Measurements from ENCODE around the gene DLG1. TPM values are rescaled to one million over a fixed set of nuclear protein-coding genes. Genes with fewer than 3 reads are reported as not detected.

The DLG1 gene
- total and polyA plus RNA-seq, 8 donors: 17.9 to 173 (median 92.9) TPM

GRCh38 chr3:197001972-197002700 is 296.3 kb downstream of the DLG1 start:
- H3K9me3 ChIP-seq: no peaks in the 10 kb centered on the region
- WGBS, 5 donors: 18 to 38% (median 29%) methylated on average over 25 to 55 of the region's 55 CpGs
- no peaks in the 10 kb centered on the region for H3K36me3 ChIP-seq
- no peak for TF ChIP-seq EP300 (IDR thresholded peaks at IDR 0.05)
- H3K4me1 ChIP-seq: peaks cover 4 to 19% (median 18%) of the 10 kb centered on the region in 4 donors
- peak overlapping the region; percentile 58 to 61 (median 60) for H3K4me3 ChIP-seq
- no peaks in the 10 kb centered on the region for H3K27me3 ChIP-seq
- peak in 1 of 2 donors; percentile 53 for DNase-seq
- intact Hi-C loops (cut with DNase I; ENCODE audit: low total_unique reads): loop anchor here (10.0 kb wide), 1 partner anchor 183 kb away; no protein-coding TSS in a partner anchor
- peak overlapping the region; percentile 73 to 89 (median 82) for H3K27ac ChIP-seq

- intact Hi-C loops (cut with DNase I; ENCODE audit: low total_unique reads): loop anchor here (10.0 kb wide), 1 partner anchor 183 kb away; no protein-coding TSS in a partner anchor
- 93 to 96% (median 94%) methylated on average over 18 to 20 of the region's 20 CpGs for WGBS, 5 donors
- H3K4me3 ChIP-seq: peak overlapping the region in 2 of 4 donors; percentile 58 to 61
- DNase-seq: no peak
- no peaks in the 10 kb centered on the region for H3K9me3 ChIP-seq
- H3K27ac ChIP-seq: peak overlapping the region in 4 of 5 donors; percentile 73 to 89 (median 81)
- H3K27me3 ChIP-seq: no peaks in the 10 kb centered on the region
- no peaks in the 10 kb centered on the region for H3K36me3 ChIP-seq
- TF ChIP-seq POLR2A (IDR thresholded peaks at IDR 0.05) (no peak), CTCF (IDR thresholded peaks at IDR 0.05) (no peak), POLR2AphosphoS5 (IDR thresholded peaks at IDR 0.05) (no peak), EP300 (IDR thresholded peaks at IDR 0.05) (no peak)
- peaks cover 4 to 19% (median 18%) of the 10 kb centered on the region in 4 donors for H3K4me1 ChIP-seq
Observed at GRCh38 chr3:197001106-197001971, 297.1 kb downstream of the DLG1 start.

GRCh38 chr3:197000211-197000610 is 298.2 kb downstream of the DLG1 start:
- DNase-seq: no peak
- no peak overlapping the region for H3K27ac ChIP-seq
- 89 to 93% (median 89%) methylated on average over 5 of the region's 5 CpGs for WGBS, 5 donors
- TF ChIP-seq EP300 (IDR thresholded peaks at IDR 0.05): no peak
- no peak for TF ChIP-seq POLR2AphosphoS5 (IDR thresholded peaks at IDR 0.05)
- no peak for TF ChIP-seq CTCF (IDR thresholded peaks at IDR 0.05)
- no peak for TF ChIP-seq POLR2A (IDR thresholded peaks at IDR 0.05)
- intact Hi-C loops (cut with DNase I; ENCODE audit: low total_unique reads): loop anchor here (10.0 kb wide), 1 partner anchor 185 kb away; no protein-coding TSS in a partner anchor
- H3K36me3 ChIP-seq: no peaks in the 10 kb centered on the region
- H3K9me3 ChIP-seq: no peaks in the 10 kb centered on the region
- H3K4me3 ChIP-seq: no peak overlapping the region
- H3K27me3 ChIP-seq: no peaks in the 10 kb centered on the region
- H3K4me1 ChIP-seq: peaks cover 4 to 19% (median 18%) of the 10 kb centered on the region in 4 donors

- WGBS, 5 donors: 87 to 97% (median 91%) methylated on average over 19 to 21 of the region's 21 CpGs
- DNase-seq: no peak
- no peaks in the 10 kb centered on the region for H3K27me3 ChIP-seq
- H3K4me1 ChIP-seq: peaks cover 4 to 18% (median 17%) of the 10 kb centered on the region in 4 donors
- no peak overlapping the region for H3K4me3 ChIP-seq
- no peaks in the 10 kb centered on the region for H3K9me3 ChIP-seq
- intact Hi-C loops (cut with DNase I; ENCODE audit: low total_unique reads): no loop called here
- H3K27ac ChIP-seq: no peak overlapping the region
- TF ChIP-seq POLR2AphosphoS5 (IDR thresholded peaks at IDR 0.05) (no peak), CTCF (IDR thresholded peaks at IDR 0.05) (no peak), POLR2A (IDR thresholded peaks at IDR 0.05) (no peak), EP300 (IDR thresholded peaks at IDR 0.05) (no peak)
- H3K36me3 ChIP-seq: no peaks in the 10 kb centered on the region
Observed at GRCh38 chr3:196998966-196999760, 299.2 kb downstream of the DLG1 start.

All from stomach (tissue), 9 donors.